H1 (cell line): ENCODE measurements around the gene R3HDM4. TPM values are rescaled to one million over a fixed set of nuclear protein-coding genes. Genes with fewer than 3 reads are reported as not detected.
"Not testable (repeated sequence)": the region's sequence is repeated elsewhere in the genome, so short reads cannot be mapped to it uniquely, and the experiment has no call there.

Source experiments
- CTCF ChIA-PET: fragments of 300-600 bp; sonication (Branson Sonifier 250); formaldehyde crosslinking; loops from one replicate; lab custom pipeline; 2021; ENCODE audit not compliant: partially characterized antibody; lab: Charles Lee
- POLR2A ChIA-PET: fragments of 300-600 bp; sonication (Branson Sonifier 250); formaldehyde crosslinking; loops from one replicate; lab custom pipeline; 2021; ENCODE audit warnings: inconsistent platforms; ENCODE audit not compliant: partially characterized antibody; lab: Charles Lee
- DNase-seq, 2 experiments: peaks; one replicate each; pipeline versions ENCODE4 v3.0.0 to v3.0.0-alpha.2; 2010 to 2022; ENCODE audit warnings: low spot score in 2 of 2, low read depth in 1 of 2, mixed read lengths in 1 of 2
- FAIRE-seq: peaks from 2 replicates; lab custom pipeline; 2011; peaks lifted over from hg19 to GRCh38; lab: Jason Lieb, UNC
- H2AFZ ChIP-seq: 2 replicates; pipeline ENCODE4 v1.8.1; 2012; ENCODE audit warnings: low read length, inconsistent platforms
- H2AK5ac ChIP-seq: 2 replicates; pipeline ENCODE4 v1.6.1; 2013; ENCODE audit warnings: low read depth, low read length
- H2BK120ac ChIP-seq: replicated peaks from 2 replicates; pipeline ENCODE3; 2013; ENCODE audit warnings: low read depth, low read length, inconsistent platforms
- H2BK12ac ChIP-seq: 2 replicates; pipeline ENCODE4 v1.6.1; 2013; ENCODE audit warnings: low read depth, low read length
- H2BK15ac ChIP-seq: 2 replicates; pipeline ENCODE4 v1.6.1; 2013; ENCODE audit warnings: low read length
- H2BK20ac ChIP-seq: 2 replicates; pipeline ENCODE4 v1.6.1; 2013; ENCODE audit warnings: low read length
- H2BK5ac ChIP-seq: 2 replicates; pipeline ENCODE4 v1.6.1; 2013; ENCODE audit warnings: low read depth, low read length
- H3K14ac ChIP-seq: 2 replicates; pipeline ENCODE4 v1.6.1; 2013; ENCODE audit warnings: inconsistent platforms; ENCODE audit not compliant: insufficient read length
- H3K18ac ChIP-seq: 2 replicates; pipeline ENCODE4 v1.6.1; 2013; ENCODE audit warnings: low read length; ENCODE audit errors: extremely low read depth
- H3K23ac ChIP-seq: 2 replicates; pipeline ENCODE4 v1.6.1; 2013; ENCODE audit warnings: inconsistent platforms; ENCODE audit not compliant: insufficient read length
- H3K23me2 ChIP-seq: 2 replicates; pipeline ENCODE4 v1.6.1; 2013; ENCODE audit warnings: low read depth, low read length
- H3K27ac ChIP-seq: 2 replicates; pipeline ENCODE4 v1.6.1; 2011; ENCODE audit warnings: low read depth, low read length, inconsistent platforms
- H3K27me3 ChIP-seq, 4 experiments: replicated peaks in 1 of 4; 1 replicate in 1 of 4; 2 replicates in 3 of 4; pipeline versions ENCODE4 v1.6.1 to v1.8.1; 2011 to 2013; ENCODE audit warnings: low read length in 3 of 4, mild to moderate bottlenecking in 3 of 4, inconsistent platforms in 2 of 4, mixed read lengths in 2 of 4, moderate library complexity in 1 of 4; ENCODE audit not compliant: control insufficient read depth in 3 of 4, insufficient read depth in 3 of 4; ENCODE audit errors: extremely low read depth in 1 of 4
- H3K36me3 ChIP-seq, 4 experiments: 2 replicates each; pipeline versions ENCODE4 v1.6.1 to v1.8.1; 2011 to 2013; ENCODE audit warnings: mild to moderate bottlenecking in 4 of 4, low read length in 3 of 4, moderate library complexity in 2 of 4, control low read depth in 1 of 4, inconsistent platforms in 1 of 4; ENCODE audit not compliant: insufficient read depth in 4 of 4, control insufficient read depth in 2 of 4
- H3K4ac ChIP-seq: replicated peaks from 2 replicates; pipeline ENCODE3; 2013; ENCODE audit warnings: low read length, low read depth, mixed read lengths, inconsistent platforms; ENCODE audit not compliant: insufficient read length
- H3K4me1 ChIP-seq, 4 experiments: replicated peaks in 1 of 4; 1 replicate in 1 of 4; 2 replicates in 3 of 4; pipeline versions ENCODE4 v1.6.1 to v1.8.1; 2011 to 2013; ENCODE audit warnings: low read length in 3 of 4, inconsistent platforms in 2 of 4, mixed read lengths in 1 of 4; ENCODE audit not compliant: insufficient read depth in 4 of 4, control insufficient read depth in 3 of 4
- H3K4me2 ChIP-seq, 2 experiments: 2 replicates each; pipeline versions ENCODE4 v1.6.1 to v1.8.1; 2011 to 2013; ENCODE audit warnings: low read depth in 2 of 2, low read length in 2 of 2, control low read depth in 1 of 2, inconsistent platforms in 1 of 2, mild to moderate bottlenecking in 1 of 2; ENCODE audit not compliant: insufficient read depth in 1 of 2
- H3K4me3 ChIP-seq, 4 experiments: fragments of 200-600, 300-600 bp in 1 of 4; sonication (generic), shearing (Covaris generic), sonication (Bioruptor Twin) in 1 of 4; 2 replicates each; pipeline versions ENCODE4 v1.5.1 to v1.8.1; 2011 to 2016; ENCODE audit warnings: low read length in 4 of 4, low read depth in 3 of 4, control low read depth in 2 of 4, inconsistent platforms in 2 of 4, mild to moderate bottlenecking in 2 of 4, mixed read lengths in 1 of 4, moderate library complexity in 1 of 4; ENCODE audit not compliant: insufficient read depth in 2 of 4; ENCODE audit errors: extremely low read depth in 1 of 4
- H3K56ac ChIP-seq: replicated peaks from 2 replicates; pipeline ENCODE3; 2013; ENCODE audit warnings: low read depth, mild to moderate bottlenecking, mixed read lengths, low read length, inconsistent platforms; ENCODE audit not compliant: insufficient read length
- H3K79me1 ChIP-seq: 2 replicates; pipeline ENCODE4 v1.6.1; 2013; ENCODE audit warnings: low read depth, low read length, control low read depth
- H3K79me2 ChIP-seq, 2 experiments: 2 replicates each; pipeline versions ENCODE4 v1.6.1 to v1.8.1; 2012 to 2013; ENCODE audit warnings: low read length in 2 of 2, mild to moderate bottlenecking in 2 of 2, inconsistent platforms in 1 of 2; ENCODE audit not compliant: insufficient read depth in 2 of 2, control insufficient read depth in 1 of 2
- H3K9ac ChIP-seq, 4 experiments: replicated peaks in 1 of 4; 1 replicate in 1 of 4; 2 replicates in 3 of 4; pipeline versions ENCODE4 v1.6.1 to v1.8.1; 2011 to 2013; ENCODE audit warnings: low read depth in 3 of 4, low read length in 3 of 4, control low read depth in 2 of 4, mild to moderate bottlenecking in 2 of 4, moderate library complexity in 2 of 4, inconsistent platforms in 1 of 4; ENCODE audit errors: extremely low read depth in 1 of 4
- H3K9me3 ChIP-seq, 2 experiments: 2 replicates each; pipeline versions ENCODE4 v1.6.1 to v1.8.1; 2012 to 2013; ENCODE audit warnings: mild to moderate bottlenecking in 2 of 2, moderate library complexity in 2 of 2, control low read depth in 1 of 2, inconsistent platforms in 1 of 2, low read depth in 1 of 2, low read length in 1 of 2, mixed read lengths in 1 of 2; ENCODE audit not compliant: insufficient read depth in 2 of 2
- H4K20me1 ChIP-seq, 2 experiments: replicated peaks in 1 of 2; 2 replicates each; pipeline versions ENCODE3 to v1.8.1; 2011 to 2013; ENCODE audit warnings: inconsistent platforms in 2 of 2, low read length in 2 of 2, mild to moderate bottlenecking in 1 of 2; ENCODE audit not compliant: insufficient read depth in 2 of 2, control insufficient read depth in 1 of 2
- H4K5ac ChIP-seq: 2 replicates; pipeline ENCODE4 v1.6.1; 2013; ENCODE audit warnings: low read length, low read depth, mixed read lengths, inconsistent platforms; ENCODE audit not compliant: insufficient read length
- H4K8ac ChIP-seq: 2 replicates; pipeline ENCODE4 v1.8.0; 2013; ENCODE audit warnings: mild to moderate bottlenecking, moderate library complexity, low read length, inconsistent platforms; ENCODE audit not compliant: insufficient read depth; ENCODE audit errors: extremely low read depth
- H4K91ac ChIP-seq: replicated peaks from 2 replicates; pipeline ENCODE3; 2013; ENCODE audit warnings: low read length, mixed read lengths, inconsistent platforms; ENCODE audit not compliant: insufficient read length
- WGBS, 2 experiments: shearing (Covaris generic) in 1 of 2; methylation state at CpG; one replicate each; pipeline versions ENCODE4 v1.1.6 to v1.1.7; 2013 to 2015; ENCODE audit warnings: low lambda C conversion rate in 2 of 2, mixed read lengths in 2 of 2, inconsistent platforms in 1 of 2, low coverage in 1 of 2, missing lambda C conversion rate in 1 of 2; ENCODE audit not compliant: insufficient replicate concordance in 2 of 2, insufficient coverage in 1 of 2, insufficient read length in 1 of 2; ENCODE audit errors: extremely low coverage in 1 of 2, missing lambda C conversion rate in 1 of 2; 5-methylcytosine and 5-hydroxymethylcytosine counted together
- polyA plus RNA-seq, 7 experiments: library from polyadenylated mRNA; depleted of rRNA in 3 of 7; stranded (reverse) in 5 of 7; unstranded in 2 of 7; fragments of >200 nt in 5 of 7; fragments of 200-250 nt in 2 of 7; gene quantifications; 1 replicate in 5 of 7; 2 replicates in 1 of 7; 4 replicates in 1 of 7; pipeline versions ENCODE4 v1.2.1 to v1.2.3, GENCODE V29; 2011 to 2013; ENCODE audit warnings: missing spikeins in 2 of 7, mixed read lengths in 2 of 7
- total RNA-seq: library from RNA; stranded (reverse); fragmentation: NEBNext Ultra II Directional; extraction: Animal tissue kit (Norgen Biotek cat#: 25700); gene quantifications from 2 replicates; pipeline ENCODE4 v1.2.1, GENCODE V29; 2021

R3HDM4 gene
- total and polyA plus RNA-seq, 2 of the 8 experiments (the other 6 are each of a cell fraction or from before 2014, with no cell fraction given) = 76.8 to 102 TPM

DNA sequence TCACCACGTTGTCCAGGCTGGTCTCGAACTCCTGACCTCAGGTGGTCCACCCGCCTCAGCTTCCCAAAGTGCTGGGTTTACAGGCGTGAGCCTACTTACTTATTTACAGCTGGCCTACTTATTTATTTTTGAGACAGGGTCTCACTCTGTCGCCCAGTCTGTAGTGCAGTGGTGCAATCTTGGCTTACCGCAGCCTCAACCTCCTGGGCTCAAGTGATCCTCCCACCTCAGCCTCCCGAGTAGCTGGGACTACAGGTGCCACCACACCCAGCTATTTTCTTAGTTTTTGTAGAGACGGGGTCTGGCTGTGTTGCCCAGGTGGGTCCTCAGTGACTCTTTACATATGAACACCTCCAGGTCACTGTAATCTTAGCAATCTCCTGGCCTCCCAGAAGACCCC is 63.8 kb downstream of the R3HDM4 start:
- not testable (repeated sequence) for H4K5ac ChIP-seq, H3K4me1 ChIP-seq, H3K27ac ChIP-seq, H3K4me2 ChIP-seq, H4K91ac ChIP-seq, H2BK15ac ChIP-seq, H3K14ac ChIP-seq, H2AFZ ChIP-seq, H3K18ac ChIP-seq, H3K79me1 ChIP-seq, H2BK12ac ChIP-seq, H3K23ac ChIP-seq, H2AK5ac ChIP-seq, H3K56ac ChIP-seq, H3K4me3 ChIP-seq, H4K8ac ChIP-seq, H3K27me3 ChIP-seq, H3K4ac ChIP-seq, H3K36me3 ChIP-seq, FAIRE-seq, H2BK120ac ChIP-seq, H3K23me2 ChIP-seq, H2BK5ac ChIP-seq, H4K20me1 ChIP-seq, H3K9me3 ChIP-seq, DNase-seq, H3K9ac ChIP-seq, H3K79me2 ChIP-seq, H2BK20ac ChIP-seq
- ChIA-PET POLR2A (interaction anchor here (1.5 to 2.9 kb wide), 2 partner anchors 53 to 70 kb away, joined by 3 to 9 read pairs; partner anchors contain the start of gene PTBP1), CTCF (interaction anchor here (0.9 to 1.9 kb wide), 6 partner anchors 9 to 115 kb away, joined by 3 to 6 read pairs (median 3); no protein-coding TSS in a partner anchor)
- WGBS, 2 experiments = 80% methylated on average over 8 of the region's 8 CpGs; no CpG with 5 or more reads in 1 of the 2 experiments
